GM10266 (cell line): Measurements from ENCODE around the gene SLBP.

Experiments used
- DNase-seq: peaks from one replicate; pipeline ENCODE4 v3.0.0; 2012; ENCODE audit errors: extremely low spot score
- CTCF ChIP-seq: IDR thresholded peaks from 2 replicates; pipeline ENCODE4 v1.5.1; 2012; ENCODE audit warnings: mild to moderate bottlenecking, low read depth; ENCODE audit not compliant: control insufficient read depth, insufficient read depth; ENCODE audit errors: missing control alignments

The SLBP gene

GRCh38 chr4:1656132-1656531, 56.0 kb downstream of the SLBP start:
- DNase-seq, result no peak
- no peak for TF ChIP-seq CTCF

- DNase-seq, result no peak
- no peak for TF ChIP-seq CTCF
Observed at GRCh38 chr4:1655676-1656075, 56.4 kb downstream of the SLBP start.

- no peak for TF ChIP-seq CTCF
- DNase-seq, result no peak
Observed at GRCh38 chr4:1655081-1655480, 57.0 kb downstream of the SLBP start.

- DNase-seq, result no peak
- no peak for TF ChIP-seq CTCF
Observed at GRCh38 chr4:1654216-1654955, 57.7 kb downstream of the SLBP start.

- no peak for DNase-seq
- no peak for TF ChIP-seq CTCF
Observed at GRCh38 chr4:1653776-1654175, 58.3 kb downstream of the SLBP start.

- DNase-seq, result no peak
- TF ChIP-seq CTCF, result no peak
Observed at GRCh38 chr4:1652088-1652487, 60.0 kb downstream of the SLBP start.

- no peak for DNase-seq
- no peak for TF ChIP-seq CTCF
Observed at GRCh38 chr4:1651609-1652008, 60.5 kb downstream of the SLBP start.
